Measurements from ENCODE around the gene GAS6. TPM values are rescaled to one million over a fixed set of nuclear protein-coding genes. Genes with fewer than 3 reads are reported as not detected.
"Not testable (repeated sequence)": the region's sequence is repeated elsewhere in the genome, so short reads cannot be mapped to it uniquely, and the experiment has no call there.

The GAS6 gene
- total RNA-seq, 4 donors from 2014 or later = 152 to 284 (median 169) TPM

DNA sequence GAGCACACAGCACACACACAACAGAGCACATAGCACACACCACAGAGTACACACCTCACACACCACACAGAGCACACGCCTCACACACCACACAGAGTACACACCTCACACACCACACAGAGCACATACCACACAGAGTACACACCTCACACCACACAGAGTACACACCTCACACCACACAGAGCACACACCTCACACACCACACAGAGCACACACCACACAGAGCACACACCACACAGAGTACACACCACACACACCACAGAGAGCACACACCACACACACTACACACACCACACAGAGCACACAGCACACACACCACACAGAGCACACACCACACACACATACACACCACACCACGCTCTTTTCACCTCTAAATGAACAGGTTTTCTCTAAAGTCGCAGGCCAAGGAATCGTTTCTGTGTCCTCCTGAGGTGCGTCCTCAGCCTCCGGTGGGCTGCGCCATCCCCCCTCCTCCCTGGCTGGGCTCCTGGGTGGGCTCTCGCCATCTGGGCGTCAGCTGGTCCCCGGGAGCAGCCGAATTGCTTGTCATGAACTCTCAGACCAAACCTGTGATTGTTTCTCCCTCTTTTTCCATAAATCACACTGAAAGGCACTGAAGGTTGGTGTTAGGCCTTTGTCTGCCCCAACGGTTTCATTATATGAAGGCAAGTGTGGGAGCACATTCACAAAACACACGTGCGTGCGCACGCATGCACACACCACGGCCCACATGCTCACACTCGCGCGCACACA, 67.5 kb downstream of the GAS6 start:
- intact Hi-C loops (cut with DNase I; ENCODE audit: low total_unique reads) = no loop called here
- Histone ChIP-seq H3K9me3 (no peaks in the 10 kb centered on the region), H3K36me3 (no peaks in the 10 kb centered on the region), H3K27me3 (no peaks in the 10 kb centered on the region), H3K4me3 (no peak overlapping the region), H3K27ac (no peak overlapping the region), H3K4me1 (no peaks in the 10 kb centered on the region)
- TF ChIP-seq POLR2A (IDR thresholded peaks at IDR 0.05) = no peak
- TF ChIP-seq POLR2AphosphoS5 (IDR thresholded peaks at IDR 0.05) = no peak
- no peak for TF ChIP-seq EP300 (IDR thresholded peaks at IDR 0.05; ENCODE audit: low read depth)
- TF ChIP-seq, protein P1, sequence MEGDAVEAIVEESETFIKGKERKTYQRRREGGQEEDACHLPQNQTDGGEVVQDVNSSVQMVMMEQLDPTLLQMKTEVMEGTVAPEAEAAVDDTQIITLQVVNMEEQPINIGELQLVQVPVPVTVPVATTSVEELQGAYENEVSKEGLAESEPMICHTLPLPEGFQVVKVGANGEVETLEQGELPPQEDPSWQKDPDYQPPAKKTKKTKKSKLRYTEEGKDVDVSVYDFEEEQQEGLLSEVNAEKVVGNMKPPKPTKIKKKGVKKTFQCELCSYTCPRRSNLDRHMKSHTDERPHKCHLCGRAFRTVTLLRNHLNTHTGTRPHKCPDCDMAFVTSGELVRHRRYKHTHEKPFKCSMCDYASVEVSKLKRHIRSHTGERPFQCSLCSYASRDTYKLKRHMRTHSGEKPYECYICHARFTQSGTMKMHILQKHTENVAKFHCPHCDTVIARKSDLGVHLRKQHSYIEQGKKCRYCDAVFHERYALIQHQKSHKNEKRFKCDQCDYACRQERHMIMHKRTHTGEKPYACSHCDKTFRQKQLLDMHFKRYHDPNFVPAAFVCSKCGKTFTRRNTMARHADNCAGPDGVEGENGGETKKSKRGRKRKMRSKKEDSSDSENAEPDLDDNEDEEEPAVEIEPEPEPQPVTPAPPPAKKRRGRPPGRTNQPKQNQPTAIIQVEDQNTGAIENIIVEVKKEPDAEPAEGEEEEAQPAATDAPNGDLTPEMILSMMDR (IDR thresholded peaks at IDR 0.05) = no peak
- 30 to 80% methylated on average over 6 to 20 of the region's 20 CpGs for WGBS, 2 donors (ENCODE audit: low coverage in 1 of 2)
- in situ Hi-C loops (cut with MboI; ENCODE audit: low pct_ligation_motif_present in 1 of 4, low pct_unique_long_range_greater_than_20kb in 1 of 4, low sequenced_read_pairs in 3 of 4) = no loop called here
- DNase-seq = no peak

DNA sequence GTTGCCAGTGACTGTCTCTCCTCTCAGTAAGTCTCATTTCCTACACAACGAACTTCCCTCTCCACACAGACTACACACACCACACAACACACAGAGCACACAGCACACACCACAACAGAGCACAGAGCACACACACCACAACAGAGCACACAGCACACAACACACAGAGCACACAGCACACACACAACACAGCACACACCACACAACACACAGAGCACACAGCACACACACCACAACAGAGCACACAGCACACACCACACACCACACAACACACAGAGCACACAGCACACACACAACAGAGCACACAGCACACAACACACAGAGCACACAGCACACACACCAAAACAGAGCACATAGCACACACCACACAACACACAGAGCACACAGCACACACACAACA, 68.5 kb downstream of the GAS6 start:
- WGBS, 2 donors (ENCODE audit: low coverage in 1 of 2) = 42% methylated on average over 1 of the region's 1 CpG; no CpG with 5 or more reads in 1 of the 2 donors
- in situ Hi-C loops (cut with MboI; ENCODE audit: low pct_ligation_motif_present in 1 of 4, low pct_unique_long_range_greater_than_20kb in 1 of 4, low sequenced_read_pairs in 3 of 4); DNase-seq: not testable (repeated sequence)

DNA sequence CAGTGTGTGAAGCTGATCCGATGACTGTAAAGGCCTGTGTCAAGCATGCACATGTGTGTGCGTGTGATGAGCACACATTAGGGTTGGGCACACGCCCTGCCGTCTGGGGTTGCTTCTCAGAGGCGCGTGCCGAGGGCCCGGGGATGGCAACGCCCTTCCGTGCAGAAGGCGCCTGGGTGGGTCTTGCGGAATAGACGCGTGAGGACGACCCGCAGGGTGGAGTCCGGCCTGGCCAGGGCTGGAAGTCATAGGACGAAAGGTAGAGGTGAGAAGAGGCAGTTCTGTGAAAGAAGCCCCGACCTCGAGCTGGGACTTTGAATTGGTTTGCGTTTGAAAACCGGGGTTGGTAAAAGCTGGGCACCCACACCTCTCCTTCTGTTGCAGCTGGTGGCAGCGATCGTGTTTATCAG, 69.1 kb downstream of the GAS6 start:
- no peak overlapping the region for H3K4me3 ChIP-seq
- no peaks in the 10 kb centered on the region for H3K9me3 ChIP-seq
- in situ Hi-C loops (cut with MboI; ENCODE audit: low pct_ligation_motif_present in 1 of 4, low pct_unique_long_range_greater_than_20kb in 1 of 4, low sequenced_read_pairs in 3 of 4) = no loop called here
- intact Hi-C loops (cut with DNase I; ENCODE audit: low total_unique reads) = no loop called here
- no peaks in the 10 kb centered on the region for H3K36me3 ChIP-seq
- WGBS, 2 donors (ENCODE audit: low coverage in 1 of 2) = 89% methylated on average over 24 of the region's 24 CpGs; no CpG with 5 or more reads in 1 of the 2 donors
- no peak for DNase-seq
- H3K4me1 ChIP-seq = no peaks in the 10 kb centered on the region
- H3K27ac ChIP-seq = no peak overlapping the region
- H3K27me3 ChIP-seq = no peaks in the 10 kb centered on the region
- TF ChIP-seq POLR2AphosphoS5 (IDR thresholded peaks at IDR 0.05) = no peak
- TF ChIP-seq, protein P1 (IDR thresholded peaks at IDR 0.05) = no peak
- no peak for TF ChIP-seq EP300 (IDR thresholded peaks at IDR 0.05; ENCODE audit: low read depth)

More for the DNA sequence above, 68.5 kb downstream of the GAS6 start:
- intact Hi-C loops (cut with DNase I; ENCODE audit: low total_unique reads); H3K4me3 ChIP-seq; H3K36me3 ChIP-seq; H3K27me3 ChIP-seq; H3K9me3 ChIP-seq; H3K4me1 ChIP-seq; H3K27ac ChIP-seq: not testable (repeated sequence)

DNA sequence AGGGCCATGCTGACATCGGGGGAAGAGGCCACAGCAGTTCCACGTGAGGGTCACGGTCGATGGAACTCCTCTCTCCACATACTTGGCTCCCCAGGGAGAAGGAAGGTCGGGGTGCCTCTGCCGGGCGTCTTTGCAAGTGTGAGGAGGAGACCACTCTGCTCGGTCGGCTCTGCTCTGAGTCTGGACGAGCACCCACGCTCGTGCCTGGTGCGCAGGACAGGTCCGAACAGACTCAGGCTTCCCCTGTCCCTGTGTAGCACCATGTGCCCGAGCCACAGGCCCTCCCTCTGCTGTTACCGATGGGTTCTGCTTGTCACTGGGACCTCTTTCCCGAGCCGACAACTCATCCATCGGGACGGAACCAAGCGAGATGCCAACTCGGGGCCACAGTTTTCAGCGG, 69.8 kb downstream of the GAS6 start:
- 93% methylated on average over 23 of the region's 23 CpGs; no CpG with 5 or more reads in 1 of the 2 donors for WGBS, 2 donors (ENCODE audit: low coverage in 1 of 2)
- TF ChIP-seq EP300 (IDR thresholded peaks at IDR 0.05; ENCODE audit: low read depth) (no peak), POLR2A (IDR thresholded peaks at IDR 0.05) (no peak), POLR2AphosphoS5 (IDR thresholded peaks at IDR 0.05) (no peak)
- DNase-seq = no peak
- Histone ChIP-seq H3K27me3 (no peaks in the 10 kb centered on the region), H3K36me3 (no peaks in the 10 kb centered on the region), H3K4me1 (no peaks in the 10 kb centered on the region), H3K27ac (no peak overlapping the region), H3K9me3 (no peaks in the 10 kb centered on the region), H3K4me3 (no peak overlapping the region)
- in situ Hi-C loops (cut with MboI; ENCODE audit: low pct_ligation_motif_present in 1 of 4, low pct_unique_long_range_greater_than_20kb in 1 of 4, low sequenced_read_pairs in 3 of 4) (no loop called here), intact Hi-C loops (cut with DNase I; ENCODE audit: low total_unique reads) (no loop called here)

DNA sequence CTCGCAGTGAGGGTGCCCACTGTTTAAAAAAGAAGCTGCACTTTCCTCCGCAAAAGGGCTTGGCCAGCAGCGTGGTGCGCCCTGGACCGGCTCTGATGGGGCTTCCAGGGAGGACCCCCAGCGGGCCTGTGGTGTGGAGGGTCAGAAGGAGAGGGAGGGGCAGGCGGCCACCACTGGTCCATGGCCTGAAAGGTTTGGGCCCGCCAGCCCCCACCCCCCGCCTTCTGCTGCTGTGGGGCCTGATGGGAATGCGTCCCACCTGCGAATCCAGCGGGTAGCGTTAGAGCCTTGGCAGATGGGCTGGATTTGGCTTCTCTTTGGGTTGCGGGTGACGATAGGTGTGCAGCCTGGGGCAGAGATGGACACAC, 70.2 kb downstream of the GAS6 start:
- Histone ChIP-seq H3K36me3 (no peaks in the 10 kb centered on the region), H3K27ac (no peak overlapping the region), H3K27me3 (peaks cover under 1% of the 10 kb centered on the region), H3K4me1 (no peaks in the 10 kb centered on the region), H3K9me3 (no peaks in the 10 kb centered on the region), H3K4me3 (no peak overlapping the region)
- in situ Hi-C loops (cut with MboI; ENCODE audit: low pct_ligation_motif_present in 1 of 4, low pct_unique_long_range_greater_than_20kb in 1 of 4, low sequenced_read_pairs in 3 of 4) = no loop called here
- DNase-seq = no peak
- WGBS, 2 donors (ENCODE audit: low coverage in 1 of 2) = 89% methylated on average over 15 of the region's 15 CpGs; no CpG with 5 or more reads in 1 of the 2 donors
- no peak for TF ChIP-seq POLR2AphosphoS5 (IDR thresholded peaks at IDR 0.05)
- no peak for TF ChIP-seq EP300 (IDR thresholded peaks at IDR 0.05; ENCODE audit: low read depth)
- TF ChIP-seq POLR2A (IDR thresholded peaks at IDR 0.05) = no peak
- TF ChIP-seq, protein P1 (IDR thresholded peaks at IDR 0.05) = no peak
- intact Hi-C loops (cut with DNase I; ENCODE audit: low total_unique reads) = no loop called here

Data from transverse colon (tissue), 4 donors.